ENCODE measurements around the gene SCMH1.

The SCMH1 gene

GRCh38 chr1:41025979-41026819, 215.9 kb downstream of the SCMH1 start:
- no peak overlapping the region for H3K27ac ChIP-seq
- peaks cover 49% of the 10 kb centered on the region for H3K36me3 ChIP-seq
- H3K27me3 ChIP-seq (ENCODE audit: insufficient read depth, low read depth, severe bottlenecking), result no peaks in the 10 kb centered on the region
- no peak for DNase-seq
- no peak overlapping the region for H3K4me3 ChIP-seq (ENCODE audit: low read depth, low read length)
- TF ChIP-seq, protein P1, sequence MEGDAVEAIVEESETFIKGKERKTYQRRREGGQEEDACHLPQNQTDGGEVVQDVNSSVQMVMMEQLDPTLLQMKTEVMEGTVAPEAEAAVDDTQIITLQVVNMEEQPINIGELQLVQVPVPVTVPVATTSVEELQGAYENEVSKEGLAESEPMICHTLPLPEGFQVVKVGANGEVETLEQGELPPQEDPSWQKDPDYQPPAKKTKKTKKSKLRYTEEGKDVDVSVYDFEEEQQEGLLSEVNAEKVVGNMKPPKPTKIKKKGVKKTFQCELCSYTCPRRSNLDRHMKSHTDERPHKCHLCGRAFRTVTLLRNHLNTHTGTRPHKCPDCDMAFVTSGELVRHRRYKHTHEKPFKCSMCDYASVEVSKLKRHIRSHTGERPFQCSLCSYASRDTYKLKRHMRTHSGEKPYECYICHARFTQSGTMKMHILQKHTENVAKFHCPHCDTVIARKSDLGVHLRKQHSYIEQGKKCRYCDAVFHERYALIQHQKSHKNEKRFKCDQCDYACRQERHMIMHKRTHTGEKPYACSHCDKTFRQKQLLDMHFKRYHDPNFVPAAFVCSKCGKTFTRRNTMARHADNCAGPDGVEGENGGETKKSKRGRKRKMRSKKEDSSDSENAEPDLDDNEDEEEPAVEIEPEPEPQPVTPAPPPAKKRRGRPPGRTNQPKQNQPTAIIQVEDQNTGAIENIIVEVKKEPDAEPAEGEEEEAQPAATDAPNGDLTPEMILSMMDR (IDR thresholded peaks at IDR 0.05; ENCODE audit: low read depth, low read length), result no peak
- no peaks in the 10 kb centered on the region for H3K9me3 ChIP-seq (ENCODE audit: severe bottlenecking)

DNA sequence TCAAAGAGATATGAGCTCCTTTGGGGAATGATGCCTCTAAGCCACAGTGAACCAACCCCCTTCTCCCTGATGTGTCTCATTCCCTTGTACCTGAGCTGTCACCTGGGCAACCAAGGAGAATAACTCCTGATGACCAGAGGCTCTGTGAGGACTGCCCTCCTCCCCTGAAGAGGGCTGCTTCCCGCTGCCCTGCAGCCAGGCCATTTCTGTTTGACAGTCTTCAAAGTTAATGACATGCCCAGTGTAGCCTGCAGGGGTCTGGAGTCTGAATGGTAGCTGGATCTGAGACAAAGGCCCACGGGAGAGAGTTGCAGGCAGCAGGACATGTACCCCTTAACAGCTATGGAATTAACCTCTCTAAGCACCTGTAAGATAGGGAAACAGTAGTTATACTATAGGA, 217.2 kb downstream of the SCMH1 start:
- TF ChIP-seq, protein P1 (IDR thresholded peaks at IDR 0.05; ENCODE audit: low read depth, low read length), result no peak
- Histone ChIP-seq H3K36me3 (peaks cover 39% of the 10 kb centered on the region), H3K27ac (no peak overlapping the region), H3K9me3 (ENCODE audit: severe bottlenecking) (no peaks in the 10 kb centered on the region), H3K27me3 (ENCODE audit: insufficient read depth, low read depth, severe bottlenecking) (no peaks in the 10 kb centered on the region), H3K4me3 (ENCODE audit: low read depth, low read length) (no peak overlapping the region)
- DNase-seq, result no peak

DNA sequence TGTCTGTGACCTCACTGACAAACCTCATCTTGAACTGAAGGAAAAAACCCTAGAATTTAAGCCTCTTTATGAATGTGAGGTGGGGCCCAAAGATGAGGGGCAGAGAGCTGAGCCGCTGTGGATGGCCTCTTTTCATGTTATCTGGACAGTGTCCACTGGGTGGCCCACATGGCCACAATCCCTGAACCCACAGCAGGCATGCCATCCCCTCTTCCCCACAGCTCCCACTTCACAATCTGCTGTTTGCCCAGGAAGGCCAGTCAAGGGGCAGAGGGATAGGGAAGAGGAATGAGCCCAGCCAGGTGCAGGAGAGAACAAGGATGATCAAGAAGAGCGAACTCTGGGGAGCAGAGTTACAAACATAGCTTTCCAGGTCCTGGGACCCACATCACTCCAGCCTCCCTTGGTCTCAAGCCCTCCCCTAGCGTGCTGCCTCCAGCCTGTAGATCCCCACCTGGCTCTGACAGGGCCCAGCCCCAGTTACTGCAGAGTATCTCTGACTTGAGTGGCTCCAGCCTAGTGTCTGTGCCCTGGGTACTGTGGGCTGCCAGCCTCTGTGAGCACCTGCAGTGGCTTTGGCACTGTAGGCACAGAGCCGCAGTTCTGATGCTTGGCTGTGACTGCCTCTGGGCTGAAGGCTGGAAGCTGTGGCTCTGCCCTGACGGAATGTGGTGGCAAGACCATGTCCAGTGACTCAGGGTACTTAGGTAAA, 218.7 kb downstream of the SCMH1 start:
- no peaks in the 10 kb centered on the region for H3K9me3 ChIP-seq (ENCODE audit: severe bottlenecking)
- no peak overlapping the region for H3K4me3 ChIP-seq (ENCODE audit: low read depth, low read length)
- TF ChIP-seq, protein P1 (IDR thresholded peaks at IDR 0.05; ENCODE audit: low read depth, low read length), result peak; percentile 68
- H3K27ac ChIP-seq, result no peak overlapping the region; the same call in 1 of the 2 replicates
- peak; percentile 58 for DNase-seq
- peaks cover 34% of the 10 kb centered on the region for H3K36me3 ChIP-seq
- no peaks in the 10 kb centered on the region for H3K27me3 ChIP-seq (ENCODE audit: insufficient read depth, low read depth, severe bottlenecking)

DNA sequence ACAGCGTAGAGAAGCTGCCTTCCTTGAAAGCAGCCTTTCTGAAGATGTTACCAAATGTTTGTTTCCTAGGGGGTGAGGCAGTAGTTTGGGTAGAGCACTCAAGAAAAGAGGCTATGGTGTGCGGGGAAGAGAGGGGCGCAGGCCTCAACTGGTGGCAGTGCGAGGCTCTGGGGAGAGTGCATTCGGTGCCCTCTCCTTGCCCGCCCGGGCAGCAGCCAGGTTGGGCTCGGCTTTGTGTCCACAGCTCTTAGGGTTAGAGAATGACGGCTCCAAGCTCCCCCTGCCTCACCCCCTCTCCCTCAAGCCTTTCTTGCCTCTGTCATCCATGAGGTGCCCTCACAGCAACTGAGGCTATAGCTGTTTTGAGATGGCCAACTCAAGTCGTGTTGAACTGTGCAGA, 219.7 kb downstream of the SCMH1 start:
- Histone ChIP-seq H3K36me3 (peaks cover 34% of the 10 kb centered on the region), H3K27ac (peak overlapping the region; percentile 46)

DNA sequence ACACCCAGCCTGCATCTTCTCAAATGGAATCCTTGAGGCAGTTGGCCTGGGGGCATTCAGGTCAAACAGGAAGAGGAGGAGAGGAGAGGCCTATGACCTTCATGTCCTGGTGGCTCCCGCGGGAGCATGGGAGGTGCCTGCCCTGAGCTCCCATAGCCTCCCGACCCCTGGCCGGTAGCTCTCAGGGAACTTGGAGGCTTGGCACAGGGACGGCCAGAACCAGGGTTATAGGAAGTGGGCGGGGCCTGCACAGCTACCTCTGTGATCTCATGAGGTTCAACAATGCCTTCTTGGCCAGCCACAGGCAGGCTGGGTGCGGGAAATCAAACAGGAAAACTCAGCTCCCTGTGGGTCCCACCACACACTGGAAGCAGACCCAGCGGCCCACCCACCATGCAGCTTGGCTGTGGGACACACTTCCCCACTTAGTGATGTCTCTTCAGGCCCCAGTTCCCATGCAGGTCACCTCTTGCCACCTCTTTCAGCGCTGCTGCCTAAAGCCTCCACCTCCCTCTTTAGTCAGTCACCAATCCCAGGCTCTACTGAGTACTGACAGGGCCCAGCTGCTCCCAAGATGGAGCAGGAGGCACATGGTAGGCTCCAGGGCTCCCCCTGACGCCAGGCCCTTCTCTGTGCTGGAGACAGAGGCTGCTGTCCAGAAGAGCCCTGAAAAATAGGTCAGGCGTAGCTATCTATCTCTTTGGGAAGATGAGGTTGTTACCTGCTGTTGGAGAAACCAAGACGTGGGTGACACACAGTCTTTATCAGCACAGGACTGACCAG, 220.4 kb downstream of the SCMH1 start, which contains the start of gene SLFNL1:
TSS of gene SLFNL1 (minus strand) at position 200 of the 783 bp plus-strand sequence. CDS start 1,065 bp downstream, outside the sequence.
- TF ChIP-seq, protein P1 (IDR thresholded peaks at IDR 0.05; ENCODE audit: low read depth, low read length), result peak; percentile 62
- Histone ChIP-seq H3K36me3 (peaks cover 34% of the 10 kb centered on the region), H3K27ac (peak within 1 kb of the TSS; percentile 46), H3K27me3 (ENCODE audit: insufficient read depth, low read depth, severe bottlenecking) (no peaks in the 10 kb centered on the region), H3K4me3 (ENCODE audit: low read depth, low read length) (no peak within 1 kb of the TSS), H3K9me3 (ENCODE audit: severe bottlenecking) (no peaks in the 10 kb centered on the region)
- peak; percentile 86 for DNase-seq

More for the DNA sequence above, 219.7 kb downstream of the SCMH1 start:
- Histone ChIP-seq H3K4me3 (ENCODE audit: low read depth, low read length) (no peak overlapping the region), H3K27me3 (ENCODE audit: insufficient read depth, low read depth, severe bottlenecking) (no peaks in the 10 kb centered on the region), H3K9me3 (ENCODE audit: severe bottlenecking) (no peaks in the 10 kb centered on the region)
- TF ChIP-seq, protein P1 (IDR thresholded peaks at IDR 0.05; ENCODE audit: low read depth, low read length), result no peak
- DNase-seq, result no peak
